ENCODE measurements around the gene PCSK9.

The PCSK9 gene

DNA sequence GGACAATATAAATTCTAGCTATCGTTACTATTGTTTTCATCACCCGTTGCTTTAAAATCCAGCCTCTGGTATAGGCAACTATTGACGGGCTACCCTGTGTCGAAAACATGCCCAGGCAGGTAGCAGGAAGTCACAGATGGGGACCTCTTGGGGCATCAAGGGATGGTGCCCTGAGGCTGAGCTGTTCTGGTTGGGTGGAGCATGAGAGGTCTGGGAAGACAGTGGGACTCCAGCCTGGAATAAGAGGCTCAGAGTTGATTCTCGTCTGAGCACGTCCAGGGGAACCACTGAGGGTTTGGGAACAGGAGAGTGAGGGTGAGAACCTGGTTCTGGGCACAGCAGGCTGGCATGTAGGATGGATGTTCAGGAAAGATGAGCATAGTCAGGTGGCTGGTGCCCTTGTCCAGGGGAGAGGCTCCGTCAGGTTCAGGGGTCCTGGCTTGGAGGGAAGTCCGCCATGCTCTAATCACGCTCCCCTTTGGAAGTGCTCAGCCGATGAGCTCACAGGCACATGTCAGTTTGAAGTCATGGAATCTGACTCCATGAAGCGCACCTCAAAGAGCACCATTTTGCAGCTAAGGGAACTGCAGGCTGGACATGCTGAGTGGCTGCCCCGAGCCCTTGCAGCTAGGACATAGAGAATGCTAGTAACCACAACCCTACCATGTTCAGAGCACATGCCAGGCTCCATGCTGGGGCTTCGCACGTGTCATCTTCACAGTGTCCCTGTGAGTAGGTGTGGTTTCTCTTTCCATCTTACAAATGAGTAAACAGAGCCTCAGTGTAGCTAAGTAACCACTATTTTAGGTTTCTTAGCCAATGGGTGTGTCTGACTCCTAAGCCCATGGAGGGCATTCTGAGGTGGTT, 21.0 kb downstream of the PCSK9 start:
- no peak for DNase-seq

DNA sequence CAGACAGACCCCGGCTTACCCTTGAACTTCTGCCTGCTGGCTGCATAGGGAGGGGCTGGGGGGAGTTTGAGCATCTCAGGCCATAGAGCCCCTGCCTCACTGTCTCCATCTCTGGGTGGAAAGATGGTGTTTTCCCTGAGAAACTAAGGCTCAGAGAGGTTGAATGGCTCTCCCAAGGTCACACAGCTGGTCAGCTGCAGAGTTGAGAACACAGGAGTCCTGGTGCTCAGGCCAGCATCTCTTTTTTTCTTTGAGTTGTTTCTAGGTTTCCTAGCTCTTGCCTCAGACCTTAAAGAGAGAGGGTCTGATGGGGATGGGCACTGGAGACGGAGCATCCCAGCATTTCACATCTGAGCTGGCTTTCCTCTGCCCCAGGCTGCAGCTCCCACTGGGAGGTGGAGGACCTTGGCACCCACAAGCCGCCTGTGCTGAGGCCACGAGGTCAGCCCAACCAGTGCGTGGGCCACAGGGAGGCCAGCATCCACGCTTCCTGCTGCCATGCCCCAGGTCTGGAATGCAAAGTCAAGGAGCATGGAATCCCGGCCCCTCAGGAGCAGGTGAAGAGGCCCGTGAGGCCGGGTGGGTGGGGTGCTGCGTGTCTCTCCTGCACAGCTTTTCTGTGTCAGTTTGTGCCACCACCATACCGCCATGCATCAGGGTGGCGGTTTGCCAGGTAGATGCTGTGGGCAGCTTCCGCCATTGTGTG, 21.8 kb downstream of the PCSK9 start:
- DNase-seq: no peak

DNA sequence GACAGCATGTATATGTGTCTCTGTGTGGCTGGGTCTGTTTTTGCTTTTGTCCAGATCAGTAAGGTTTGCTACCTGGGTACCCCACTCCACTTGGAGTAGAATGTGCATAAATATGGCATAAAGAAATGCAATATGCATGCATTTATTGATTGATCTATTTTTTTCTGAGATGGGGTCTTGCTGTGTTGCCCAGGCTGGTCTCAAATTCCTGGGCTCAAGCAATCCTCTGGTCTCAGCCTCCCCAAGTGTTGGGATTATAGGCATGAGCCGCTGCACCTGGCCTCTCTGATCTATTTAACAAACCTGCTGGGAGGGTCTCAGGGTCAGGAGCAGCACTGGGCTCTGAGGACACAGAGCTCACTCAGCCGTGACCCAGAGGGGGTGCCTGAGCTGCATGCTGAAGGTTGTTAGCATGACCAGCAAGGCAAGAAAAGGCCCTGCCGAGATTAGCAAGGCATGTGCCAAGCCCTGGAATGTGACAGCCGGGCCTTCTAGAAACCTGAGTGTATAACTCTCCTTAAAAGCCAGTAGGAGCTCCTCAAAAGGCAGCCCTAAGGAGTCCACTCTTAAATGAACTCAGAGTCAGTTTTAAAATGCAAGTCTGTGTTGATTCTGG, 22.5 kb downstream of the PCSK9 start:
- no peak for DNase-seq

DNA sequence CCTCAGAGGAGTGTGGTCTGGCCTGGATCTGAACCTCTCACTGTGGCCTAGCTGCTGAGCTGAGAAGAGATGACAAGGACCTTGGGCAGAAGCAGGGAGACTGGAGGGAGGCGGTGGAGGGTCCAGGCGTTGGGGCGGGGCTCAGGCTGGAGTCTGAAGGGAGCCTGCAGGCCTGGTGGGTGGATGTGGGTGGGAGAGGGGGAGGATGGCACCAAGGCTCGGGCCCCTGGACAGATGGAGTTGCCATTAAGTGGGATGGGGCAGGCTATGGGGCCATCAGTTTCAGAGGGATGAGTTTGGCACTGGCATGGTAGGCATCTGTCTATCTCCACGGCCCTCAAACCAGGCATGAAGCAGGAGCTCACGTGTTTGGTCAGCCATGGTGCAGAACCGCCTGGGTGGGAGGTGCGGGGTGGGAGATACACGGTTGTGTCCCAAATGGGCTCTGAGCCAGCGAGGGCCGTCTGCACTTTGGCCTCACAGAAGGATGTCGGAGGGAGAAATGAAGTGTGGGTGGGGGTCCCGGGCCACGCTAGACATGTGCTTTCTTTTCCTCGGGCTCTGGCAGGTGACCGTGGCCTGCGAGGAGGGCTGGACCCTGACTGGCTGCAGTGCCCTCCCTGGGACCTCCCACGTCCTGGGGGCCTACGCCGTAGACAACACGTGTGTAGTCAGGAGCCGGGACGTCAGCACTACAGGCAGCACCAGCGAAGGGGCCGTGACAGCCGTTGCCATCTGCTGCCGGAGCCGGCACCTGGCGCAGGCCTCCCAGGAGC, 23.6 kb downstream of the PCSK9 start:
- DNase-seq: no peak

DNA sequence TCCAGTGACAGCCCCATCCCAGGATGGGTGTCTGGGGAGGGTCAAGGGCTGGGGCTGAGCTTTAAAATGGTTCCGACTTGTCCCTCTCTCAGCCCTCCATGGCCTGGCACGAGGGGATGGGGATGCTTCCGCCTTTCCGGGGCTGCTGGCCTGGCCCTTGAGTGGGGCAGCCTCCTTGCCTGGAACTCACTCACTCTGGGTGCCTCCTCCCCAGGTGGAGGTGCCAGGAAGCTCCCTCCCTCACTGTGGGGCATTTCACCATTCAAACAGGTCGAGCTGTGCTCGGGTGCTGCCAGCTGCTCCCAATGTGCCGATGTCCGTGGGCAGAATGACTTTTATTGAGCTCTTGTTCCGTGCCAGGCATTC, 24.2 kb downstream of the PCSK9 start:
- DNase-seq: no peak

DNA sequence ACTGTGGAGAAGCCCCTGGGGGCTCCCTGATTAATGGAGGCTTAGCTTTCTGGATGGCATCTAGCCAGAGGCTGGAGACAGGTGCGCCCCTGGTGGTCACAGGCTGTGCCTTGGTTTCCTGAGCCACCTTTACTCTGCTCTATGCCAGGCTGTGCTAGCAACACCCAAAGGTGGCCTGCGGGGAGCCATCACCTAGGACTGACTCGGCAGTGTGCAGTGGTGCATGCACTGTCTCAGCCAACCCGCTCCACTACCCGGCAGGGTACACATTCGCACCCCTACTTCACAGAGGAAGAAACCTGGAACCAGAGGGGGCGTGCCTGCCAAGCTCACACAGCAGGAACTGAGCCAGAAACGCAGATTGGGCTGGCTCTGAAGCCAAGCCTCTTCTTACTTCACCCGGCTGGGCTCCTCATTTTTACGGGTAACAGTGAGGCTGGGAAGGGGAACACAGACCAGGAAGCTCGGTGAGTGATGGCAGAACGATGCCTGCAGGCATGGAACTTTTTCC, 24.8 kb downstream of the PCSK9 start:
- no peak for DNase-seq

DNA sequence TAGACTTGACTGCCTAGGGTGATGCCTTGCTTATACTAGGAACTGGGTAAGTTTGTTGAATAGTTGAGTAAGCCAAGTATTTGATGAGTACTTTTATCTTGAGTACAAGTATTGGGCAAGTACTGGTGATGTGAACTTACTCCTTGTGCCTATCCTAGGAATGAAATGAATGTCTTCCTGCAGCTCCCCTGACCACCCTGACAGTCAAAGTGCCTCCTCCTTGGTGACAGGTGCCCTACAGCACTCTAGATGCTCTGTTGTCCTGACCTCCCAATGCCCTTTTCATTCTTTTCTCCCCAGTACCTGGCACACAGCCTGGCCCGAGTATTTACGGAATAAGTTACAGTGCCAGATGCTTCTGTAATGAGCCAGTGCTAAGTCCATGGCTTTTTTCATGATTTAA, 25.5 kb downstream of the PCSK9 start:
- DNase-seq: no peak

DNA sequence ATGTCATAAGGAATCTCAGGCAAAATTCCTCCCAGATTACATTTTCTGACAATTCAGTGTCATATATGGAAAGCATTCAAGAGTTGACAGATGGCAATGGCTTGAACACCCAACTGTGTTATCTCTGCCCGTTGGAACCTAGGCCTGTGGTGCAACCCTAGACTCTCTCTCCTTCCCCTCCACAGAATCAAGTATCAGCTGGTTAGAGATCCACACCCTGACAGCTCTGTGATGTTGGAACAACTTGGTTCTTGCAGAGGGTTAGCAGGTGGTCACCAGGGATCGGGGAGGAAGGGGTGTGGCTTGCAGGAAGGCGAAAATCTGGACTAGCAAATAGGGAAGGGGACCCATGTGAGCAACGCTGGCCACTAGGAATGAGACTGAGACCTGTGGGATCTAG, 26.3 kb downstream of the PCSK9 start:
- no peak for DNase-seq

DNA sequence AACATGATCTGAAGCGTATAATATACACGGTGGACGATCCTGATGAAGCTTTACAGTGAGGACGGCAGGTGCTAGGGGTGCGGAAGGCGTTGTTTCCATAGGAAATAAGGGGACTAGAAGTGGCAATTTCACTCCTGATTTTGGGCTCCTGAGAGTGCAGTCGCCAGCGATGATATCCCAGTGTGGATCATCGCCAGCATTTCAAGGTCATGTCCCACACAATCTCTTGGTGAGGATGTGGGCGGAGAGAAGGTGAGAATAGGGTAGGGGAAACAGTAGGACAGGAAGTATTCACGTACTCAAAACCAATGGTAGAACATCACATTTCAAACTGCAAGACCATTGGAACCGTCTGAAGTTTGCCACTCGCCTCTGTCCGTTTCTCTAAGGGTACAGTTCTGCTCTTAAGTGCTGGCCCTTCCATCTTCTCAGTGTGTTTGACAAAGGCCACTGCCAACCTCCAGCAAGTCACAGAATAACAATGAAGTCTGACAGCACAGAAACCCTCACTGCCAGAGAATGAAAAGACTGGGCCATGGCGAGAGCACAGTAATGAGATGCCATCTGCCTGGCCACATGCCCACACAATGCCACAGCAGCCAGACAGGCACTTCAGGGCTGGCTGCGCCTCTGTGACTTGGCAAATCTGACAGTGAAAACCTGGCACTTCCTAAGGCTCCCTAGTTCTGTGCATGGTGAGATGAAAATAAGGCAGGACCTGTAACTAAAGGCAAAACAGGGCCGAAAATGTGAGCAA, 27.9 kb downstream of the PCSK9 start:
- DNase-seq: no peak

DNA sequence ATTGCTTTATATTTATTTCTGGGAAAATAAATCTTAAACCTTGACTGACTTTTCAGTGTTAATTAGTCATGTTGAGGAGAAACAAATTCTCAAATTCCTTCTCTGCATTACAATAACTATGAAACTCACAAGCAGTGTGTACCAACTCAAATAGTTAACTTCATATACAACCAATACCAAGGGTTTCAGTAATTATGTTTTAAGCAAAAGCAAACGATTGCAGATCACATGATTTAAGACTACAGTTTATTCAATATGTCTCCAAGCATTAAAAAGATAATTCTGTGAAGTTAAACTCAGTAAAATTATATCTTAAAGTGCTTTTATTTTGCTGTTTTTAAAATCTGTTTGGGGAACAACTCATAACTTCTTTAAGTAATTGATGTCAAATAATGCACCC, 28.6 kb downstream of the PCSK9 start:
- no peak for DNase-seq

DNA sequence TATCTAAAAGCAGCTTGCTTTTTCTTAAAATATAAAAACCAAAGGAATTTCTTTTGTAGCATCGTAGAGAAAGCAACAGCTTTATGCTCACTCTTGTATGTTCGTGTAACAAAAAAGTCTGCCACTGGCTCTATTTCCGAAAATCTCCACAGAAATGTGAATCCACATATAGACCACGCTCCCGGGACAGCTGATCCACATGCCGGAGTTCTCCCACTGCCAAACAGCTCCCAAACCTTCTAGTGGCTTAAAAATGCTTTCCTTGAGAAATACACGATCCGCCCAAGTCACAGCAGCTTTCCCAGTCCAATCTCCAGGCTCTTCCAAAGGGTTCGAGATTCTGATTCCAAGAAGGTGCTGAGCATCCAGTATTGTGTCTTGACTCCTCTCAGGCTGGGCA, 29.3 kb downstream of the PCSK9 start:
- DNase-seq: no peak

DNA sequence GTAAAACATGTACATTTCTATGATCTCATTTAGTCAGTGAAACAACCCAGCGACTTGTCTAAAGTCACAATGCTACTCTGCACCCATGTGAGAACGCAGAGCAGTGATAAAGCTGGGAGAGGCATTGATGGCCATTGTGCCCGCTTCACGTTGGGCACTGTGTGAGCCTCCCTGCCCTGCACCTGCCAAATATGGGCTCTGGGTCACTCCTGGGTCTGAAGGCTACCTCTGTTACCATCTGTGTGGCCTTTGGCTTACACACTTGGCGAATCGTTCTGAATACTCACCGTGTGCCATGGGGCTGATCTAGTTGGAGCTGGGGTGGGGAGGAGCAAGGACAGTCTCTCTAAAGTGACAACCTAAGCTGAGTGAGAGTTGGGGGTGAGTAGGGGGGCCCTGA, 29.9 kb downstream of the PCSK9 start:
- no peak for DNase-seq

DNA sequence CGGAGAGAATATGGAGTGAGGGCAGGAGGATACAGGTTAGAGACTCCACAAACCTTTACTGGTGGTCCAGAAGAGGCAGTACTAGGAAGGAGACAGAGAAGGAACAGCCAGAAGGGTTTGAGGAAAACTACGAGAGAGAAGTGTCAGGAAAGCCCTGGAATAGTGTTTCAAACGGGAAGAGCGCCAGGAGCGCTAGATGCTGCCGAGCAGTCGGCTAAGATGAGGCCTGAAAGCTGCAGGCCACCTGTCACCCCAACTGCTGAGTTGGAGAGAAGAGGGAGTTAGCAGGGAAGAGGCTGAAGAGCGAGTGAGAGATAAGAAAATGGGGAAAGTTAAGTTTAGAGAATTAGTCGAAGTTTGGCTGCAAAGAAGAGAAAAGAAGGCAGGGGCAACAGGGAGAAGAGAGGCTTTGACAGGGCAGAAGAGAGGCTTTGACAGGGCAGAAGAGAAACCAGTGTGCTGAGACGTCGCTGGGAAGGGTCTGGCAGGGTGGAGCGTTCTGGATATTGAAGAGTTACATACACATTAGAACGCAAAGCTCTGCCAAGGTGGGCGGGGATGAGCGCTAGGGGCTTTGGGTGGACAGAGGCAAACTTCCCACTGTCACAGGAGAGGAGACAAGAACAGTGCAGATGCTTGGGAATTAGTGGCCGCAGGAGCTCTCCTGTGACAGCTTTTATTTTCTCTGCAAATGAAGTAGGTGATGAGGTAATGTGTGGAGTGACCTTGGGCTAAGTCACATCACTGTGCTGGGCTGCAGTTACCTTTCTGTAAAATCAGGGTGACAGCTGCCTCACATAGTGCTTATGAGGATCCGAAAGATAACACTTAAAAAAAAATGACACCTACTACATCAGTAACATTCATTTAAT, 31.2 kb downstream of the PCSK9 start:
- DNase-seq: no peak

DNA sequence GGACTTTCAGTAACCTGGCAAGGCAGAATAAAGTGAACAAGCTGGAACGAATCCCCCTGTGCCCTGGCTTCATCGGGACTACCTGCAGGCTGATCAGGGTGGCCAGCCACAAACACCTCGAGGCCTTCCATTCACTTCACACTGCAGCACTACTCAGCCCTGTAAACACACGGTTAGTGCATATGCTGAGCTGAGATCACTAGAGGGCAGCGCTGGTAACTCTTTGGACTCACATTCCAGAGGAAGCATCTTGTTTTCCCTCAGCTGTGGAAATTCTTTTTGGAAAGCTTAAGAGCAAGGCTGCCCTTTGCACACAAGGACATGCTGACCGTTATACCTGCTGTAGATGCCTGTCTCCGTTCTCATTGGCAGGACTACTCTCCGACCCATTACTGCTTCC, 32.1 kb downstream of the PCSK9 start:
- peak; percentile 51 for DNase-seq

DNA sequence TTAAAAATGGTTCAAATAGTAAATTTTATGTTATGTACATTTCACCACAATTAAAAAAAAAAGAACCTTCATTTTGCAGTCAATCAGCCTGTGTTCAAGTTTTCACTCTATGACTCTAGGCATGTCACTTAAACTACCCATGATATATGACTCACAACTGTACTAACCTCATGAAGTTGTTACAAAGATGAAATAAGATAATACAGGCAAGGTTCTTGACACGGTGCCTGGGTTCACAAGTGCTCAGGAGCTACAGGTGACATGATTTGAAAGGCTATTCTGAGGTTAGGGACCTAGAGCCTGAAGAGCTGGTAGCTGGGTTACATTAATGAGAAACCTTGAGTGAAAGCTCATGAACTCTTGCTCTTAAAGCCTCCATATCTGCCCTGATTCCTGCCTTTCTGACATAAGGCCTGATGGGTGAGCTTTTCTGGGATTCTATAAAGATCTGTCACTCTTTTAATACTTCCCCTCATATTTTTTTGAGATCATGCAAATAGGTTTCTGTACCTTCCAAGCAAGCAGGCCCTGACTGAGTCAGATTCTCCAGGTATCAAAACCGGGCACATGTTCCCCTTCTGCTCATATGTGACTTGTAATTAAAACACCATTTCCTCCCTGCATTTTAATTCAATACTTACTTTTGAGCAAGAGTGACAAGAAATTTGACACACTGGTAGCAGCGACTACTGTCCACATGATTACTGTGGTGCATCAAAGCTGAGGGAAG, 34.0 kb downstream of the PCSK9 start:
- no peak for DNase-seq

DNA sequence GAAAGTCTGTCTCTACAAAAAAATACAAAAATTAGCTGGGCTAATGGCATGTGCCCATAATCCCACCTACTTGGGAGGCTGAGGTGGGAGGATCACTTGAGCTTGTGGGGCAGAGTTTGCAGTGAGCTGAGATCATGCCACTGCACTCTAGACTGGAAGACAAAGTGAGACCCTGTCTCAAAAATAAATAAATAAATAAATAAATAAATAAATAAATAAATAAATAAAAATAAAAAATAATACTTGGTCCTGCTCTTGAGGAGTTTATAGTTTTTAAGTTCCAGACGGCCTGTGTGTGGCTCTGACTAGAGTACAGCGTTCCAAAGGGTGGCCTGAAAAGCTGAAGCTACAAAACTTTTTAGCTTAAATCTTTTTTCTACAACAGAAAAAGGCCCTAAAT, 35.1 kb downstream of the PCSK9 start:
- no peak for DNase-seq

DNA sequence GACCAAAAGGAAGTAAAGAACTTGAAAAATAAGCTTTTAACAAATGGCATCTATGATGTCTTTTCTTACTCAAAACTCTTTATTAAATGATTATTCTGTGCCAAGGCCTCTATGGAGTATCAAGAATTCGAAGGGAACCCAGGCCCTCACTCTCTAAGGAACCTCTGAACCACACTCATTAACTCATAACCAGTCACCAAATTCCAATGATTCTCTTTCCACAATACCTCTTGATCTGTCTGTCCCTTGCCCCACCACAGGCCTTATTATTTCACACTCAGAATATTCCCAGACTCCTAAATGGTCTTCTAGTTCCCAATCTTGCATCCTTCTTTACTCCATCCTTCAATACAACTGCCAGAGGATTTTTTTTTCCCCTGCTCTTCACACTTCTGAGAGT, 37.0 kb downstream of the PCSK9 start:
- DNase-seq: no peak

DNA sequence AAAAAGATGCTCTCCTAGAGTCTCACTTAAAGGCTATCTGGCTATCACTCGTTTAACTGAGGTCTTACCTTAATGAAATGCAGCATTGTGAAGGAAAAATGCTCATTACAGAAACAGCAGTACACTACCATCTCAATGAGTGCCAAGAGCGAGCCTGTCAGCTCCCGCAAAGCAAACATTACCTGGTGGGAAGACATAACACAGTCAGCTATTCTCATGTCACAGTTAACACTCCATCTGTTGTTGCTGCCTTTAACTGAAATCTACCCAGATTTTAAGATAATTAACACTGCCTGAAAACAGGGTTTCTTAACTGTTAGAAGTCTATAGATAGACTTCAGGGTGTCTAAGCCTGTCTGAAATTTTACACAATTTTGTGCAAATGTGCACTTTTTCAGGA, 39.1 kb downstream of the PCSK9 start:
- DNase-seq: no peak

DNA sequence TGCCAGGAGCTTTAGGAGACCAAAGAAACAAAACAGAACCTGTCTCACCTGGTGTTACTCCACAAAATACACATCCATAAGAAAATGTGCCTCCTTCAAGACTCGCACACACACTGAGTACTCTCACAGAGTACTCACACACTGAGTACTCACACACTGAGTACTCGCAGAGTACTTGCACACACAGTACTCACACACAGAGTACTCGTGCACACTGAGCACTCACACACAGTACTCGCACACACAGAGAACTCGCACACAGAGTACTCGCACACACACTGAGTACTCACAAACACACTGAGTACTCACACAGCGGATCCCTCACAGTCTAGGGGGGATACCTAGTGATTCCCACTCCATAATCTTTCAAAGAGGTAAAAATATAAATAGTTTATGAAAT, 40.3 kb downstream of the PCSK9 start:
- DNase-seq: no peak

DNA sequence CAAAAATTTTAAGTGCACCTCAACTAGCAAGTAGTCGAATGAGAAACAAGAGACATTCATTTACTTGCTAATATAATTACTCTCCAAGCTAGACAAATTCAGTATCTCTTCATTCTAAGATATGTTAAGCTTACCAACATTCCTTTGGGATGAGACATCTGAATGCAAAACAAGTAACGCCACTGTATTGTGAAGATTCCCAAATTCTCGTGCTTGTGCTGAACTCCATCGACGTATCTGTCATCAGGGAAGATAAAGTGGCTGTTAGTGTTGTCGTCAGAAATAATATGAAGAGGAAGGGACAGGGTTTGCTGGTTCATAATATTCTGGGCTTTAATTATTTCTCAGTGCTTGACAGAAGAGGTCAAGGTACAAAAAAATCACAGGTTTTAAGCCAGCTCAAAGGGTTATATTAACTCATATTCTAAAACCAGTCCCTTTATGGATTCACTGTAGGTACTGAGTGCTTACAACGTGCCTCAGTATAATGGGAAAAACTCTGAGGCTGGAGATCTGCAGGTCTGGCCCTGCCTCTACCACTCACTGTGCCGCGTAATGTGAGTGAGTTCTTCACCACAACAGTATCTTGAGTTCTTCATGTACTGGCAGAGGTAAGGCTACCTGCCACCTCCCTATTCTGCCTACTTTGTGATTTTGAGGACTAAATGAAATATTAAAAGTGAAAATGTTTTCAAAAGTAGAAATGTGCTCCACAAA, 42.0 kb downstream of the PCSK9 start:
- no peak for DNase-seq

All from hematopoietic multipotent progenitor cell treated with erythropoietin and hydrocortisone succinate and interleukin-3 and kit ligand, for 4 days (in vitro differentiated cells).